ENCODE results near the gene SNPH. TPM values are rescaled to one million over a fixed set of nuclear protein-coding genes. Genes with fewer than 3 reads are reported as not detected.
"Not testable (repeated sequence)": the region's sequence is repeated elsewhere in the genome, so short reads cannot be mapped to it uniquely, and the experiment has no call there.

The SNPH gene
- total and polyA plus RNA-seq, 4 donors = 0.04 to 0.50 (median 0.21) TPM

DNA sequence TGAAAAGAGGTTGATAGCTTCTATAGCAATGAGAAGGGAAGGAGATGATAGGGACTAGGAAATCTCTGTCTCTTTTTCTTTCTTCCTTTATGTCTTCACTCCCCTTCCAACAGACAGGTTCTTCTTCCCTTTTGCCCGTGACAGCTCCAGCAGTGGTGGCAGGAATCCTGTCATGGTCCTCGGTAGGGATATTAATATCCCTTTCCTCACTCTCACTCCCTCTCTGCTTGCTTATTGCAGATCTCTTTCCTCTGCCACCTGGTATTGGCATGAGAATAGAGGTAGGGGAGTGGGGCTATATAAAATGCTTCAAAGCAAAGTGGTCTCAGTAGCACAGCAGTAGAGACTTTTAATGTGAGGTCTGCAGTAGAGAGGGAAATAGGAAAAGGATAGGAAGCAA, 20.5 kb upstream of the SNPH start:
- Histone ChIP-seq H3K9ac (ENCODE audit: low read depth in 1 of 2, low read length in 2 of 2) (no peak overlapping the region), H3K4me3 (ENCODE audit: low read depth in 1 of 3, low read length in 3 of 3) (no peak overlapping the region), H3K27ac (ENCODE audit: low read depth in 1 of 2, low read length in 2 of 2) (no peak overlapping the region), H3K4me1 (ENCODE audit: control insufficient read depth in 4 of 4, insufficient read depth in 4 of 4, low read length in 3 of 4) (no peaks in the 10 kb centered on the region), H3K36me3 (ENCODE audit: control insufficient read depth in 4 of 4, insufficient read depth in 3 of 4, low read depth in 1 of 4, low read length in 3 of 4) (no peaks in the 10 kb centered on the region), H3K9me3 (ENCODE audit: control insufficient read depth in 4 of 4, low read length in 3 of 4) (no peaks in the 10 kb centered on the region), H3K27me3 (ENCODE audit: control insufficient read depth in 4 of 4, insufficient read depth in 4 of 4, low read length in 3 of 4) (peaks cover 0 to 2% (median 0%) of the 10 kb centered on the region in 4 donors)
- 54% methylated on average over 2 of the region's 2 CpGs for WGBS
- DNase-seq (ENCODE audit: low spot score) = no peak
- TF ChIP-seq RAD21 (IDR thresholded peaks at IDR 0.05) (no peak), RXRA (IDR thresholded peaks at IDR 0.05) (no peak), HNF4G (IDR thresholded peaks at IDR 0.05) (no peak), JUND (IDR thresholded peaks at IDR 0.05) (no peak), HNF4A (conservative IDR thresholded peaks at IDR 0.05) (no peak), YY1 (IDR thresholded peaks at IDR 0.05) (no peak), SP1 (IDR thresholded peaks at IDR 0.05) (no peak), FOXA1 (IDR thresholded peaks at IDR 0.05) (no peak)
- TF ChIP-seq, protein P1, sequence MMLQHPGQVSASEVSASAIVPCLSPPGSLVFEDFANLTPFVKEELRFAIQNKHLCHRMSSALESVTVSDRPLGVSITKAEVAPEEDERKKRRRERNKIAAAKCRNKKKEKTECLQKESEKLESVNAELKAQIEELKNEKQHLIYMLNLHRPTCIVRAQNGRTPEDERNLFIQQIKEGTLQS (IDR thresholded peaks at IDR 0.05) = no peak
- TF ChIP-seq, protein P2, sequence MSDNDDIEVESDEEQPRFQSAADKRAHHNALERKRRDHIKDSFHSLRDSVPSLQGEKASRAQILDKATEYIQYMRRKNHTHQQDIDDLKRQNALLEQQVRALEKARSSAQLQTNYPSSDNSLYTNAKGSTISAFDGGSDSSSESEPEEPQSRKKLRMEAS (IDR thresholded peaks at IDR 0.05) = no peak
- TF ChIP-seq, protein P3, sequence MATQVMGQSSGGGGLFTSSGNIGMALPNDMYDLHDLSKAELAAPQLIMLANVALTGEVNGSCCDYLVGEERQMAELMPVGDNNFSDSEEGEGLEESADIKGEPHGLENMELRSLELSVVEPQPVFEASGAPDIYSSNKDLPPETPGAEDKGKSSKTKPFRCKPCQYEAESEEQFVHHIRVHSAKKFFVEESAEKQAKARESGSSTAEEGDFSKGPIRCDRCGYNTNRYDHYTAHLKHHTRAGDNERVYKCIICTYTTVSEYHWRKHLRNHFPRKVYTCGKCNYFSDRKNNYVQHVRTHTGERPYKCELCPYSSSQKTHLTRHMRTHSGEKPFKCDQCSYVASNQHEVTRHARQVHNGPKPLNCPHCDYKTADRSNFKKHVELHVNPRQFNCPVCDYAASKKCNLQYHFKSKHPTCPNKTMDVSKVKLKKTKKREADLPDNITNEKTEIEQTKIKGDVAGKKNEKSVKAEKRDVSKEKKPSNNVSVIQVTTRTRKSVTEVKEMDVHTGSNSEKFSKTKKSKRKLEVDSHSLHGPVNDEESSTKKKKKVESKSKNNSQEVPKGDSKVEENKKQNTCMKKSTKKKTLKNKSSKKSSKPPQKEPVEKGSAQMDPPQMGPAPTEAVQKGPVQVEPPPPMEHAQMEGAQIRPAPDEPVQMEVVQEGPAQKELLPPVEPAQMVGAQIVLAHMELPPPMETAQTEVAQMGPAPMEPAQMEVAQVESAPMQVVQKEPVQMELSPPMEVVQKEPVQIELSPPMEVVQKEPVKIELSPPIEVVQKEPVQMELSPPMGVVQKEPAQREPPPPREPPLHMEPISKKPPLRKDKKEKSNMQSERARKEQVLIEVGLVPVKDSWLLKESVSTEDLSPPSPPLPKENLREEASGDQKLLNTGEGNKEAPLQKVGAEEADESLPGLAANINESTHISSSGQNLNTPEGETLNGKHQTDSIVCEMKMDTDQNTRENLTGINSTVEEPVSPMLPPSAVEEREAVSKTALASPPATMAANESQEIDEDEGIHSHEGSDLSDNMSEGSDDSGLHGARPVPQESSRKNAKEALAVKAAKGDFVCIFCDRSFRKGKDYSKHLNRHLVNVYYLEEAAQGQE (IDR thresholded peaks at IDR 0.05) = no peak

DNA sequence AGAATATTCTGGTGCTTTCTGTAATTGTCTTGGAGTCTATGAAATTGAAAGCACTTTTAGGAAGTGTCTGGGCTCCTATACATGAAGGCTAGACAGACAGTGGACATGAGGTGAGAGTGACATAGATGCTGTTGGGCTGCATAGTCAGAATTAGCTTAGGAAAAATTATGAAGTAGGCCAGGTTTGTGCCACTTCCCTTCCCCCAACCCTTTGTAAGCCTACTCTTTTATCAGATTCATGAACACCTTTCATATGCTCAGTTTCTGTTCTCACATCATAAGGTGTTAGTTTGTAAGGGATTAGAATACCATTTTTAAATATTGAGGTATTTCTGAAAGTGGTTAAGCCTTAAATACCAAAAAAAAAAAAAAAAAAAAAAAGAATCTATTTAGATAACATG, 18.4 kb upstream of the SNPH start:
- TF ChIP-seq GABPA (IDR thresholded peaks at IDR 0.05 in 1 of 2, conservative IDR thresholded peaks at IDR 0.05 in 1 of 2) (no peak), TAF1 (conservative IDR thresholded peaks at IDR 0.05) (no peak)
- TF ChIP-seq, protein P4, sequence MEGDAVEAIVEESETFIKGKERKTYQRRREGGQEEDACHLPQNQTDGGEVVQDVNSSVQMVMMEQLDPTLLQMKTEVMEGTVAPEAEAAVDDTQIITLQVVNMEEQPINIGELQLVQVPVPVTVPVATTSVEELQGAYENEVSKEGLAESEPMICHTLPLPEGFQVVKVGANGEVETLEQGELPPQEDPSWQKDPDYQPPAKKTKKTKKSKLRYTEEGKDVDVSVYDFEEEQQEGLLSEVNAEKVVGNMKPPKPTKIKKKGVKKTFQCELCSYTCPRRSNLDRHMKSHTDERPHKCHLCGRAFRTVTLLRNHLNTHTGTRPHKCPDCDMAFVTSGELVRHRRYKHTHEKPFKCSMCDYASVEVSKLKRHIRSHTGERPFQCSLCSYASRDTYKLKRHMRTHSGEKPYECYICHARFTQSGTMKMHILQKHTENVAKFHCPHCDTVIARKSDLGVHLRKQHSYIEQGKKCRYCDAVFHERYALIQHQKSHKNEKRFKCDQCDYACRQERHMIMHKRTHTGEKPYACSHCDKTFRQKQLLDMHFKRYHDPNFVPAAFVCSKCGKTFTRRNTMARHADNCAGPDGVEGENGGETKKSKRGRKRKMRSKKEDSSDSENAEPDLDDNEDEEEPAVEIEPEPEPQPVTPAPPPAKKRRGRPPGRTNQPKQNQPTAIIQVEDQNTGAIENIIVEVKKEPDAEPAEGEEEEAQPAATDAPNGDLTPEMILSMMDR (IDR thresholded peaks at IDR 0.05; ENCODE audit: low read depth, low read length, missing input control) = no peak
- TF ChIP-seq, protein P2 (IDR thresholded peaks at IDR 0.05) = no peak
- TF ChIP-seq, protein P1 (IDR thresholded peaks at IDR 0.05) = no peak
- H3K4me1 ChIP-seq (ENCODE audit: control insufficient read depth in 4 of 4, insufficient read depth in 4 of 4, low read length in 3 of 4) = no peaks in the 10 kb centered on the region
- DNase-seq (ENCODE audit: low spot score) = no peak
- H3K9ac ChIP-seq (ENCODE audit: low read depth in 1 of 2, low read length in 2 of 2) = no peak overlapping the region
- H3K27me3 ChIP-seq (ENCODE audit: control insufficient read depth in 4 of 4, insufficient read depth in 4 of 4, low read length in 3 of 4) = no peaks in the 10 kb centered on the region
- no peak overlapping the region for H3K27ac ChIP-seq (ENCODE audit: low read depth in 1 of 2, low read length in 2 of 2)
- no peaks in the 10 kb centered on the region for H3K36me3 ChIP-seq (ENCODE audit: control insufficient read depth in 4 of 4, insufficient read depth in 3 of 4, low read depth in 1 of 4, low read length in 3 of 4)
- H3K9me3 ChIP-seq (ENCODE audit: control insufficient read depth in 4 of 4, low read length in 3 of 4) = no peaks in the 10 kb centered on the region
- H3K4me3 ChIP-seq (ENCODE audit: low read depth in 1 of 3, low read length in 3 of 3) = no peak overlapping the region

DNA sequence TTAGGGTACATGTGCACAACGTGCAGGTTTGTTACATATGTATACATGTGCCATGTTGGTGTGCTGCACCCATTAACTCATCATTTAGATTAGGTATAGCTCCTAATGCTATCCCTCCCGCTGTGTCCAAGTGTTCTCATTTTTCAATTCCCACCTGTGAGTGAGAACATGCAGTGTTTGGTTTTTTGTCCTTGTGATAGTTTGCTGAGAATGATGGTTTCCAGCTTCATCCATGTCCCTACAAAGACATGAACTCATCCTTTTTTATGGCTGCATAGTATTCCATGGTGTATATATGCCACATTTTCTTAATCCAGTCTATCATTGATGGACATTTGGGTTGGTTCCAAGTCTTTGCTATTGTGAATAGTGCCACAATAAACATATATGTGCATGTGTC, 15.8 kb upstream of the SNPH start:
- not testable (repeated sequence) for H3K9me3 ChIP-seq (ENCODE audit: control insufficient read depth in 4 of 4, low read length in 3 of 4); H3K27ac ChIP-seq (ENCODE audit: low read depth in 1 of 2, low read length in 2 of 2); H3K36me3 ChIP-seq (ENCODE audit: control insufficient read depth in 4 of 4, insufficient read depth in 3 of 4, low read depth in 1 of 4, low read length in 3 of 4); H3K4me3 ChIP-seq (ENCODE audit: low read depth in 1 of 3, low read length in 3 of 3); DNase-seq (ENCODE audit: low spot score); H3K27me3 ChIP-seq (ENCODE audit: control insufficient read depth in 4 of 4, insufficient read depth in 4 of 4, low read length in 3 of 4); H3K9ac ChIP-seq (ENCODE audit: low read depth in 1 of 2, low read length in 2 of 2); H3K4me1 ChIP-seq (ENCODE audit: control insufficient read depth in 4 of 4, insufficient read depth in 4 of 4, low read length in 3 of 4)
- WGBS = 94% methylated on average over 2 of the region's 2 CpGs

Measured in liver (tissue), 9 donors.